NCI-H2107 (cell line): ENCODE data around the gene CDKL1.
"Not testable (repeated sequence)": the region's sequence is repeated elsewhere in the genome, so short reads cannot be mapped to it uniquely, and the experiment has no call there.

Experiments used
- DNase-seq: peaks from one replicate; lab custom pipeline; 2025; lab: John Stamatoyannopoulos, UW

Gene CDKL1

GRCh38 chr14:50387548-50387947, 9.1 kb downstream of the CDKL1 start:
- DNase-seq, result no peak

GRCh38 chr14:50383618-50384225, 13.0 kb downstream of the CDKL1 start:
- DNase-seq, result no peak

- DNase-seq, result no peak
Observed at GRCh38 chr14:50381823-50382287, 14.8 kb downstream of the CDKL1 start.

- DNase-seq, result no peak
Observed at GRCh38 chr14:50381008-50381407, 15.7 kb downstream of the CDKL1 start.

GRCh38 chr14:50380455-50380854, 16.2 kb downstream of the CDKL1 start:
- no peak for DNase-seq

- no peak for DNase-seq
Observed at GRCh38 chr14:50379563-50379962, 17.1 kb downstream of the CDKL1 start.

GRCh38 chr14:50377550-50378085, 19.1 kb downstream of the CDKL1 start:
- DNase-seq, result no peak

GRCh38 chr14:50375760-50376159, 20.9 kb downstream of the CDKL1 start:
- no peak for DNase-seq

- no peak for DNase-seq
Observed at GRCh38 chr14:50373959-50374358, 22.7 kb downstream of the CDKL1 start.

- DNase-seq, result no peak
Observed at GRCh38 chr14:50371546-50371945, 25.1 kb downstream of the CDKL1 start.

- DNase-seq, result no peak
Observed at GRCh38 chr14:50366589-50366988, 30.1 kb downstream of the CDKL1 start.

- no peak for DNase-seq
Observed at GRCh38 chr14:50366115-50366514, 30.6 kb downstream of the CDKL1 start.

GRCh38 chr14:50365572-50365971, 31.1 kb downstream of the CDKL1 start:
- DNase-seq, result not testable (repeated sequence)

GRCh38 chr14:50364792-50365191, 31.9 kb downstream of the CDKL1 start:
- DNase-seq, result no peak

- no peak for DNase-seq
Observed at GRCh38 chr14:50363714-50364111, 33.0 kb downstream of the CDKL1 start.

- DNase-seq, result no peak
Observed at GRCh38 chr14:50362764-50363713, 33.6 kb downstream of the CDKL1 start.

GRCh38 chr14:50361473-50362403, 34.9 kb downstream of the CDKL1 start:
- not testable (repeated sequence) for DNase-seq

- DNase-seq, result no peak
Observed at GRCh38 chr14:50360851-50361250, 35.8 kb downstream of the CDKL1 start.

- DNase-seq, result no peak
Observed at GRCh38 chr14:50360093-50360492, 36.6 kb downstream of the CDKL1 start.

GRCh38 chr14:50359631-50360030, 37.0 kb downstream of the CDKL1 start:
- no peak for DNase-seq

- DNase-seq, result no peak
Observed at GRCh38 chr14:50357753-50358395, 38.8 kb downstream of the CDKL1 start.
